Mesenchymal stem cell (in vitro differentiated cells and primary cell): ENCODE measurements around the gene RPS5.

Experiments used
- DNase-seq: peaks from one replicate; pipeline ENCODE4 v3.0.0-alpha.2; 2013
- H2AFZ ChIP-seq: one replicate; pipeline ENCODE4 v1.6.1; 2013; ENCODE audit warnings: low read depth, mild to moderate bottlenecking, control low read depth, inconsistent platforms, low read length, moderate library complexity
- H2AK5ac ChIP-seq: 2 replicates; pipeline ENCODE4 v1.6.1; 2013; ENCODE audit warnings: low read length, moderate library complexity, mild to moderate bottlenecking, inconsistent platforms; ENCODE audit not compliant: severe bottlenecking
- H2BK120ac ChIP-seq: one replicate; pipeline ENCODE4 v1.6.1; 2013; ENCODE audit warnings: low read depth, mild to moderate bottlenecking, inconsistent platforms, low read length, moderate library complexity
- H2BK12ac ChIP-seq, 2 experiments: one replicate each; pipeline ENCODE4 v1.6.1; 2013; ENCODE audit warnings: inconsistent platforms in 2 of 2, low read length in 2 of 2, mild to moderate bottlenecking in 2 of 2, moderate library complexity in 2 of 2, control low read depth in 1 of 2
- H2BK15ac ChIP-seq: one replicate; pipeline ENCODE4 v1.6.1; 2013; ENCODE audit warnings: mild to moderate bottlenecking, low read depth, inconsistent platforms; ENCODE audit not compliant: poor library complexity, severe bottlenecking
- H2BK5ac ChIP-seq: 2 replicates; pipeline ENCODE4 v1.6.1; 2013; ENCODE audit warnings: low read depth, mild to moderate bottlenecking, low read length, control low read depth, inconsistent platforms; ENCODE audit not compliant: poor library complexity, severe bottlenecking
- H3K14ac ChIP-seq, 2 experiments: one replicate each; pipeline ENCODE4 v1.6.1; 2013; ENCODE audit warnings: inconsistent platforms in 2 of 2, low read length in 2 of 2, control low read depth in 1 of 2, mild to moderate bottlenecking in 1 of 2, moderate library complexity in 1 of 2
- H3K18ac ChIP-seq, 2 experiments: one replicate each; pipeline ENCODE4 v1.6.1; 2013; ENCODE audit warnings: inconsistent platforms in 2 of 2, low read length in 2 of 2, control low read depth in 1 of 2, low read depth in 1 of 2, mild to moderate bottlenecking in 1 of 2
- H3K23ac ChIP-seq, 2 experiments: one replicate each; pipeline ENCODE4 v1.6.1; 2013; ENCODE audit warnings: inconsistent platforms in 2 of 2, low read length in 2 of 2, mild to moderate bottlenecking in 2 of 2, moderate library complexity in 2 of 2, control low read depth in 1 of 2
- H3K27ac ChIP-seq: 2 replicates; pipeline ENCODE4 v1.5.1; 2013; ENCODE audit warnings: mild to moderate bottlenecking, moderate library complexity, low read length, control low read depth, inconsistent platforms; ENCODE audit not compliant: poor library complexity, severe bottlenecking
- H3K27me3 ChIP-seq, 2 experiments: 2 replicates each; pipeline versions ENCODE4 v1.6.1 to v1.7.0; 2013; ENCODE audit warnings: low read length in 2 of 2, mild to moderate bottlenecking in 2 of 2, moderate library complexity in 2 of 2, control low read depth in 1 of 2, inconsistent platforms in 1 of 2; ENCODE audit not compliant: control insufficient read depth in 1 of 2, insufficient read depth in 1 of 2
- H3K36me3 ChIP-seq, 2 experiments: 2 replicates each; pipeline versions ENCODE4 v1.6.1 to v1.7.0; 2013; ENCODE audit warnings: low read length in 2 of 2, control low read depth in 1 of 2, inconsistent platforms in 1 of 2, low read depth in 1 of 2, mild to moderate bottlenecking in 1 of 2; ENCODE audit not compliant: insufficient read depth in 2 of 2, control insufficient read depth in 1 of 2
- H3K4ac ChIP-seq, 2 experiments: one replicate each; pipeline ENCODE4 v1.6.1; 2013; ENCODE audit warnings: inconsistent platforms in 2 of 2, low read length in 2 of 2, mild to moderate bottlenecking in 2 of 2, moderate library complexity in 2 of 2, control low read depth in 1 of 2, low read depth in 1 of 2
- H3K4me1 ChIP-seq: 2 replicates; pipeline ENCODE4 v1.6.1; 2013; ENCODE audit warnings: low read depth, low read length, control low read depth; ENCODE audit not compliant: control insufficient read depth, insufficient read depth
- H3K4me2 ChIP-seq: 2 replicates; pipeline ENCODE4 v1.6.1; 2013; ENCODE audit warnings: low read length, mild to moderate bottlenecking, inconsistent platforms; ENCODE audit not compliant: poor library complexity, severe bottlenecking
- H3K4me3 ChIP-seq, 2 experiments: 2 replicates each; pipeline versions ENCODE4 v1.5.1 to v1.7.0; 2013; ENCODE audit warnings: low read length in 2 of 2, mild to moderate bottlenecking in 2 of 2, control low read depth in 1 of 2, low read depth in 1 of 2; ENCODE audit not compliant: insufficient read depth in 1 of 2
- H3K79me1 ChIP-seq: replicated peaks from 2 replicates; pipeline ENCODE4 v1.6.1; 2013; ENCODE audit warnings: mild to moderate bottlenecking, control low read depth, low read length, inconsistent platforms; ENCODE audit not compliant: poor library complexity, severe bottlenecking
- H3K9ac ChIP-seq: 2 replicates; pipeline ENCODE4 v1.7.0; 2013; ENCODE audit warnings: mild to moderate bottlenecking, low read length, moderate library complexity
- H3K9me3 ChIP-seq: 2 replicates; pipeline ENCODE4 v1.7.0; 2013; ENCODE audit warnings: mild to moderate bottlenecking, low read length; ENCODE audit not compliant: control insufficient read depth
- H4K8ac ChIP-seq: one replicate; pipeline ENCODE4 v1.6.1; 2013; ENCODE audit warnings: inconsistent platforms, mild to moderate bottlenecking, low read length, moderate library complexity
- H4K91ac ChIP-seq: one replicate; pipeline ENCODE4 v1.6.1; 2013; ENCODE audit warnings: mild to moderate bottlenecking, low read length, inconsistent platforms
- WGBS: methylation state at CpG from one replicate; pipeline ENCODE4 v1.1.7; 2013; ENCODE audit warnings: mixed read lengths; 5-methylcytosine and 5-hydroxymethylcytosine counted together

RPS5 gene

DNA sequence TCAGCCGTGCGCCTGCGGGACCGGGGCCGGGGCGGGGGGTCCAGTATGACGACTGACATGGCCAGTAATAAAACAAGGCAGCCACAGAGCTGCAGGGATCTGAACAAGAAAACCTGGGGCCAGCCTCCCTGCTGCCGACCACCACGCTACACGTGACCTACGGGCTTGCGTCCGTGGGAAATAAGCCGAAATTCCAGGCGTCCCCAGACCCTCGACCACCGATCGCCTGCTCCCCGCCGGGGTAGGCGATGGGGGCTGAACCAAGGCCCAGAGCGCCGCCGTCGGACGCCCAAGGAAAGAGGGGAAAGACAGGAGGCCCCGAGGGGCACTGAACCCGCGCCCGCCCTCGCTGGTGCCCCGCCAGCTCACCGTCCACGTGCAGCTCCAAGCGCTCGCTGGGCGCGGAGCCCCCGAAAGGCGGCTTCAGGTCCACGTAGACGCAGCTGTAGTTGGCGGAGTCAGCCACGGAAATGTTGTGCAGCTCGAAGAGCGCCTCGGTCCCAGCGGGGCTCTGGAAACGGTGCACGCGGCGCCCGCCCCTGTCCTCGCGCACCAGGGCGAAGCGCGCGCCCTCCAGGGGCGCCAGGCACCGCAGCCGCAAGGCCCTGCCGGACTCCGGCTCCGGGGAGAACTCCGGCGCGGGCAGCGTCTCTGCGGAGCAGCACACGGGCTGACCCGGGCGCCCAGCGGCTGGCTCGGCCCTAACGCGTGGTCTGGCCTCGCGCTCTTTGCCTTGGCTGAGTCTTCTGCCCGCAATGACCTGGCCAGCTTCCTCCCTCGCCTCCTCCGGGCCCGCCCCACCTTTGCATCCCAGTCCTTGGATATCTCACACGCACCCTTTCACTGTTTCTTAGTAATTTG is 36.8 kb upstream of the RPS5 start:
- no peak overlapping the region for H2BK15ac ChIP-seq
- peak overlapping the region in 1 of 2 experiments; percentile 56 for H3K4me3 ChIP-seq
- H3K79me1 ChIP-seq: peaks cover 33% of the 10 kb centered on the region
- no peak overlapping the region for H2BK120ac ChIP-seq
- 97% methylated on average over 84 of the region's 84 CpGs for WGBS
- H3K4me2 ChIP-seq: no peak overlapping the region
- H3K27me3 ChIP-seq: peaks cover 0 to under 1% of the 10 kb centered on the region in 2 experiments
- H3K14ac ChIP-seq: no peak overlapping the region
- no peak overlapping the region for H3K18ac ChIP-seq
- H3K9ac ChIP-seq: peak overlapping the region; percentile 6
- no peak for DNase-seq
- H4K91ac ChIP-seq: no peak overlapping the region
- no peak overlapping the region for H2BK5ac ChIP-seq
- no peak overlapping the region for H3K27ac ChIP-seq
- no peak overlapping the region for H2AK5ac ChIP-seq
- H3K4me1 ChIP-seq: peaks cover 8% of the 10 kb centered on the region
- no peak overlapping the region for H2AFZ ChIP-seq
- H3K9me3 ChIP-seq: no peaks in the 10 kb centered on the region
- no peak overlapping the region for H3K4ac ChIP-seq
- H2BK12ac ChIP-seq: no peak overlapping the region
- peaks cover 13 to 45% of the 10 kb centered on the region in 2 experiments for H3K36me3 ChIP-seq
- H3K23ac ChIP-seq: no peak overlapping the region
- H4K8ac ChIP-seq: no peak overlapping the region

GRCh38 chr19:58350871-58351557 is 36.1 kb upstream of the RPS5 start:
- Histone ChIP-seq H4K91ac (peak overlapping the region; percentile 47), H3K36me3 (peaks cover 13 to 50% of the 10 kb centered on the region in 2 experiments), H3K4me2 (no peak overlapping the region), H3K18ac (no peak overlapping the region), H3K4me3 (peak overlapping the region in 1 of 2 experiments; percentile 56), H3K4ac (no peak overlapping the region), H4K8ac (no peak overlapping the region), H3K23ac (no peak overlapping the region), H2BK15ac (no peak overlapping the region), H2AFZ (no peak overlapping the region), H3K79me1 (peaks cover 33% of the 10 kb centered on the region), H2BK5ac (no peak overlapping the region), H2AK5ac (no peak overlapping the region), H3K9ac (no peak overlapping the region), H3K27me3 (peaks cover 0 to 8% of the 10 kb centered on the region in 2 experiments), H3K9me3 (no peaks in the 10 kb centered on the region), H2BK120ac (no peak overlapping the region), H3K14ac (no peak overlapping the region), H2BK12ac (no peak overlapping the region), H3K4me1 (peaks cover 4% of the 10 kb centered on the region), H3K27ac (no peak overlapping the region)
- DNase-seq: no peak
- WGBS: 96% methylated on average over 34 of the region's 34 CpGs

- H2BK15ac ChIP-seq: no peak overlapping the region
- no peak for DNase-seq
- no peak overlapping the region for H2AFZ ChIP-seq
- peaks cover 33% of the 10 kb centered on the region for H3K79me1 ChIP-seq
- H4K8ac ChIP-seq: no peak overlapping the region
- H2BK120ac ChIP-seq: no peak overlapping the region
- H2AK5ac ChIP-seq: no peak overlapping the region
- H3K9ac ChIP-seq: no peak overlapping the region
- no peaks in the 10 kb centered on the region for H3K9me3 ChIP-seq
- peaks cover 0 to 12% of the 10 kb centered on the region in 2 experiments for H3K27me3 ChIP-seq
- H3K4me1 ChIP-seq: peaks cover 1% of the 10 kb centered on the region
- no peak overlapping the region for H3K27ac ChIP-seq
- H3K4me3 ChIP-seq: no peak overlapping the region
- WGBS: 97% methylated on average over 7 of the region's 9 CpGs
- H3K18ac ChIP-seq: no peak overlapping the region
- peaks cover 13 to 55% of the 10 kb centered on the region in 2 experiments for H3K36me3 ChIP-seq
- no peak overlapping the region for H2BK12ac ChIP-seq
- no peak overlapping the region for H2BK5ac ChIP-seq
- no peak overlapping the region for H3K4ac ChIP-seq
- H3K14ac ChIP-seq: no peak overlapping the region
- H3K4me2 ChIP-seq: no peak overlapping the region
- H3K23ac ChIP-seq: no peak overlapping the region
- H4K91ac ChIP-seq: peak overlapping the region; percentile 47
Observed at GRCh38 chr19:58351558-58351878, 35.6 kb upstream of the RPS5 start.

GRCh38 chr19:58351990-58352755 is 34.9 kb upstream of the RPS5 start:
- Histone ChIP-seq H4K91ac (no peak overlapping the region), H2BK15ac (no peak overlapping the region), H2BK12ac (no peak overlapping the region), H3K4me1 (no peaks in the 10 kb centered on the region), H3K4me3 (no peak overlapping the region), H3K23ac (no peak overlapping the region), H3K9ac (no peak overlapping the region), H3K36me3 (peaks cover 13 to 61% of the 10 kb centered on the region in 2 experiments), H3K4ac (no peak overlapping the region), H3K9me3 (no peaks in the 10 kb centered on the region), H3K4me2 (no peak overlapping the region), H3K14ac (no peak overlapping the region), H3K79me1 (peaks cover 32% of the 10 kb centered on the region), H4K8ac (no peak overlapping the region), H3K27me3 (peaks cover 0 to 18% of the 10 kb centered on the region in 2 experiments), H3K27ac (no peak overlapping the region), H2AK5ac (no peak overlapping the region), H2AFZ (no peak overlapping the region), H2BK120ac (no peak overlapping the region), H3K18ac (no peak overlapping the region), H2BK5ac (no peak overlapping the region)
- DNase-seq: no peak
- 93% methylated on average over 20 of the region's 23 CpGs for WGBS
